Heart right ventricle (tissue), 16 donors: ENCODE data around the gene ZIC1. TPM values are rescaled to one million over a fixed set of nuclear protein-coding genes. Genes with fewer than 3 reads are reported as not detected.

Experiments
- ATAC-seq, 8 donors: fragments of 200-7000 bp; cut with Tn5 transposase; one replicate each; pipeline ENCODE4 v1.9.1; 2020; ENCODE audit warnings: mild to moderate bottlenecking in 8 of 8, moderate library complexity in 8 of 8, moderate number of reproducible peaks in 1 of 8
- DNase-seq, 2 donors: peaks; one replicate each; pipeline ENCODE4 v3.0.0-alpha.2; 2020
- H3K27ac ChIP-seq, 10 donors: fragments of 200-600 bp; sonication (generic) in 2 of 10; one replicate each; pipeline versions ENCODE4 v1.5.0 to v1.8.0; 2020 to 2022; ENCODE audit warnings: mild to moderate bottlenecking in 3 of 10
- H3K27me3 ChIP-seq, 7 donors: fragments of 200-600 bp; one replicate each; pipeline ENCODE4 v1.8.0; 2021 to 2022; ENCODE audit warnings: mild to moderate bottlenecking in 2 of 7
- H3K36me3 ChIP-seq, 9 donors: fragments of 200-600 bp; sonication (generic) in 1 of 9; one replicate each; pipeline versions ENCODE4 v1.5.0 to v1.8.0; 2020 to 2022; ENCODE audit warnings: mild to moderate bottlenecking in 2 of 9
- H3K4me1 ChIP-seq, 9 donors: fragments of 200-600 bp; sonication (generic) in 1 of 9; one replicate each; pipeline versions ENCODE4 v1.5.0 to v1.8.0; 2020 to 2022; ENCODE audit warnings: mild to moderate bottlenecking in 4 of 9
- H3K4me3 ChIP-seq, 10 donors: fragments of 200-600 bp; sonication (generic) in 2 of 10; one replicate each; pipeline versions ENCODE4 v1.5.0 to v1.8.0; 2020 to 2022; ENCODE audit warnings: mild to moderate bottlenecking in 7 of 10, moderate library complexity in 2 of 10
- H3K9me3 ChIP-seq, 11 donors: fragments of 200-600 bp in 10 of 11; sonication (generic) in 2 of 11; one replicate each; pipeline versions ENCODE4 v1.5.0 to v1.8.0; 2013 to 2022; ENCODE audit warnings: mild to moderate bottlenecking in 2 of 11, control low read depth in 1 of 11, moderate library complexity in 1 of 11
- CTCF ChIP-seq, 9 donors: fragments of 200-600 bp; sonication (generic) in 2 of 9; IDR thresholded peaks; one replicate each; pipeline versions ENCODE4 v1.5.0 to v1.8.0; 2021 to 2022; ENCODE audit warnings: antibody characterized with exemption in 9 of 9, mild to moderate bottlenecking in 5 of 9, moderate library complexity in 1 of 9
- WGBS, 2 donors: extraction: QIAGEN DNeasy Blood & Tissue Kit; methylation state at CpG; one replicate each; pipeline ENCODE4 v1.1.7; 2013; ENCODE audit warnings: inconsistent platforms in 1 of 2; 5-methylcytosine and 5-hydroxymethylcytosine counted together
- intact Hi-C, 10 donors: fragments of 100-400 bp; cut with DNase I; formaldehyde crosslinking; loops; one replicate each; pipeline versions ENCODE4 v1.11.1 to v1.14.2; 2022
- polyA plus RNA-seq, 2 donors: library from polyadenylated mRNA; stranded (reverse); fragments of 200-250 nt; gene quantifications; one replicate each; pipeline ENCODE4 v1.2.3, GENCODE V29; 2013
- total RNA-seq, 10 donors: library from RNA; stranded (reverse); fragmentation: NEBNext Ultra II Directional in 3 of 10; extraction: Animal tissue kit (Norgen Biotek cat#: 25700) in 3 of 10; gene quantifications; one replicate each; pipeline versions ENCODE4 v1.2.1 to v1.2.4, GENCODE V29; 2021 to 2023
- donor health status: Arrhythmogenic right ventricular cardiomyopathy.
- donor health status: ischemic (EF 13 %, LVEDD 7.1; RV severe dilation, severe dysfunction).
- donor health status: healthy with polysubstance abuse.
- donor health status: DM: no; HTN: yes; CAD: no.
- donor health status: DM: no; HTN: no; CAD: no.
- donor health status: ischemic (EF 25% LVEDD 6.9; RV normal size, moderate dysfunction).
- donor health status: ischemic (EF 25% LVEDD 5.7; RV mildly dilated, moderate dysfunction).
- donor health status: healthy.
- donor health status: DM: yes; HTN: yes; CAD: no.
- donor health status: Ischemic cardiomyopathy.
- donor health status: ischemic (EF 35%, LVEDD 5.7; RV mildly dilated, moderate dysfunction).
- donor health status: nonischemic (EF 11% LVEDD 7.7; RV severe dilation, severe dysfunction).
- donor health status: DM: yes; HTN: yes; CAD: no.
- donor health status: PGD.
- donor health status: ischemic (EF 29% LVEDD 5.4; RV normal size, mild dysfunction).
- donor health status: nonischemic (EF 23%, LVEDD 6.1; RV moderate dilation, normal function).

ZIC1 gene
- total and polyA plus RNA-seq, 12 donors: not detected

GRCh38 chr3:147385059-147386012, 23.8 kb upstream of the ZIC1 start:
- Histone ChIP-seq H3K4me1 (no peaks in the 10 kb centered on the region), H3K9me3 (no peaks in the 10 kb centered on the region), H3K27ac (no peak overlapping the region), H3K36me3 (no peaks in the 10 kb centered on the region), H3K4me3 (no peak overlapping the region), H3K27me3 (peaks cover 23 to 100% (median 100%) of the 10 kb centered on the region in 7 donors)
- intact Hi-C loops: no loop called here
- TF ChIP-seq CTCF (IDR thresholded peaks at IDR 0.05): no peak
- ATAC-seq (no peak), DNase-seq (no peak)
- 8 to 10% methylated on average over 23 of the region's 23 CpGs for WGBS, 2 donors

GRCh38 chr3:147387291-147387884, 21.8 kb upstream of the ZIC1 start:
- intact Hi-C loops: no loop called here
- no peak for DNase-seq
- WGBS, 2 donors: 6% methylated on average over 10 of the region's 10 CpGs
- Histone ChIP-seq H3K27ac (no peak overlapping the region), H3K36me3 (no peaks in the 10 kb centered on the region), H3K4me3 (no peak overlapping the region), H3K4me1 (peaks cover 0 to 13% (median 11%) of the 10 kb centered on the region in 9 donors), H3K27me3 (peaks cover 22 to 100% (median 100%) of the 10 kb centered on the region in 7 donors), H3K9me3 (no peaks in the 10 kb centered on the region)
- no peak for TF ChIP-seq CTCF (IDR thresholded peaks at IDR 0.05)
- no peak for ATAC-seq

- 4 to 5% methylated on average over 36 of the region's 36 CpGs for WGBS, 2 donors
These were observed 21.1 kb upstream of the ZIC1 start for GRCh38 chr3:147387885-147388699.

More at GRCh38 chr3:147387885-147388699, 21.1 kb upstream of the ZIC1 start:
- Histone ChIP-seq H3K27ac (no peak overlapping the region), H3K4me3 (no peak overlapping the region), H3K27me3 (peaks cover 23 to 100% (median 100%) of the 10 kb centered on the region in 7 donors), H3K9me3 (no peaks in the 10 kb centered on the region), H3K4me1 (peaks cover 0 to 20% (median 17%) of the 10 kb centered on the region in 9 donors), H3K36me3 (no peaks in the 10 kb centered on the region)
- DNase-seq (no peak), ATAC-seq (no peak)
- intact Hi-C loops: no loop called here
- TF ChIP-seq CTCF (IDR thresholded peaks at IDR 0.05): no peak
